Left lobe of liver (tissue), 2 donors: ENCODE measurements around the gene IL1R2. TPM values are rescaled to one million over a fixed set of nuclear protein-coding genes. Genes with fewer than 3 reads are reported as not detected.

Source experiments
- ATAC-seq: fragments of 200-7000 bp; cut with Tn5 transposase; one replicate; pipeline ENCODE4 v1.9.1; 2020; ENCODE audit warnings: mild to moderate bottlenecking, moderate library complexity
- DNase-seq: peaks from one replicate; pipeline ENCODE4 v3.0.0-alpha.2; 2020; ENCODE audit warnings: low spot score
- total RNA-seq: library from RNA; stranded (reverse); gene quantifications from one replicate; pipeline ENCODE4 v1.2.1, GENCODE V29; 2021
- donor health status: DM: no; HTN: no; CAD: no; lungs with moderate emphysema.
- donor health status: DM: no; HTN: yes; CAD: no.

Gene IL1R2
- total RNA-seq, 1 donor from 2014 or later, result 12.0 TPM

- no peak for ATAC-seq
- DNase-seq, result no peak
Observed at GRCh38 chr2:102076512-102076911, 84.8 kb downstream of the IL1R2 start.

Other genes with a start within 250 kb of the IL1R2 start
- 39.0 TPM for gene IL1R1, start 150.8 kb downstream of the IL1R2 start, total RNA-seq
- gene IL1RL2, start 195.1 kb downstream of the IL1R2 start, total RNA-seq, result 2.5 TPM